T1000 (cell line): ENCODE measurements around the gene LHFPL2.

Experiments
- DNase-seq: peaks from one replicate; lab custom pipeline; 2025; ENCODE audit warnings: mixed read lengths; lab: John Stamatoyannopoulos, UW

LHFPL2 gene

DNA sequence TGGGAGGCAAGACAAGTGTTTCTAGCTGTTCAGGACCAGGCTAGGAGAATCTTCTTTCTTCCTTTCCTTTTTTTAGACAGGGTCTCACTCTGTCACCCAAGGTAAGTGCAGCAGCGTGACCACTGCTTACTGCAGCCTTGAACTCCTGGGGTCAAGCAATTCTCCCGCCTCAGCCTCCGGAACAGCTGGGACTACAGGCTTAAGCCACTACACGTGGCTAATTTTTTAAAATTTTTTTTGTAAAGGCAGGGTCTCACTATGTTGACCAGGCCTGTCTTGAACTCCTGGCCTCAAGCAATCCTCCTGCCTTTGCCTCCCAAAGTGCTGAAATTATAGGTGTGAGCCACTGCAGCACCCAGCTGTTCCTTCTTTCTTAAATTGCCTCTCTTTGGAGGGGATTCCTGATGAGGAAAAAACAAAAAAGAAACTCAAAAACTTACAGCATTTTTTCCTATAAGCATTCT, 53.1 kb downstream of the LHFPL2 start:
- DNase-seq = no peak

DNA sequence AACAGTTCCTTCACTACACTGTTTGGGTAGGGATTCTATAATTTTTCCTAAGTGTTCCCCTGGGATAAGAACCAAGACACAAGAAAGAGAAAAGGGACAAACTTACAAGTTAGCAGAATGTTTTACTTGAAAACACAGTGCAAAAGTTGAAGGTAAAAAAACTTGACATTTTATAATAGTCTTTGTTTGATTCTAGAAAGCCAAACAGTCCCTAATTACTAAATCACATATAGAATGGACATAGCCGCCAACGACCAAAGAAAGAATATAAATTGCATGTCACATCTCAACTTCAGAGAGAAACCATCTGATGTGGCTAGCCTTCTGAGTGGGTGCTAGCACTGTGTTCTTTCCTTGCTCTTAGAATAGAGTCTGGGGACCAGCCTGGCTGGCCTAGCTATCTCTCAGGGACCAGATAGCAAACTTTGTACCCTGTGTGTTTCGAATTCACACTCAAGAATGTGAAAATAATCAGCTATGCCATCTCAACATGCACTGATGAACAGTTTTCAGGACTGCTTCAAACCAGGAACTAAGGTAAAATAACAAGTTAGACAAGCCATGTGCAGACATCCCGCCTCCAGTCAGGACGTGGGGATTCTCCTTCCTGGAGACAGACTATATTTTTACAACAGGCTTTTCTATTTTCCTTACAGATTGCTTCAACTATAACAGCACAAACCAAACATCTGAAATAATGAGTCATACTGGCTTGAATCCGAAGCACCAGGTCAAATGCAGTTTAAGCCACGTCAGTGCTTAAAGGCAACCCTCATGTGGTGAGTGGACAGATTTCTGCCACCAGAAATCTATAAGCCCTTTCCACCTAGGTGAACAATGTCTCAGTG, 53.7 kb downstream of the LHFPL2 start:
- peak; percentile 34 for DNase-seq

DNA sequence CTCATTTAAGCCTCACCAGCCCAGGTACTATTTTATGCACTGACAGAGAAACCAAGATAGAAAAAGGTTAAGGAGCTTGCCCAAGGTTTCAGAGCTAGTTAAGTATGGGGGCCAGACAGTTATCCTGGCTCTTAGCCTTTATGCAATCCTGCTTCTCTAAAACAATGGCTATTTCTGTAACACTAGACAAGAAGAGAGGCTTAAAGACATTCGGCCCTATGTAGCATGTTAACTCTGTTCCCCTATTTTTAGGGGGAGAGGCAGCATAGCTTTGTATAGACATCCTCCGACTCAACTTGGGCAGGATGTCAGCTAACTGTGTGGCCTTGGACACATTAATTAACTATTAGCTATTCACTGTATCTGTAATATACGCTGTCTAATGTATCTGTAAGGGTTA, 54.6 kb downstream of the LHFPL2 start:
- DNase-seq = no peak

DNA sequence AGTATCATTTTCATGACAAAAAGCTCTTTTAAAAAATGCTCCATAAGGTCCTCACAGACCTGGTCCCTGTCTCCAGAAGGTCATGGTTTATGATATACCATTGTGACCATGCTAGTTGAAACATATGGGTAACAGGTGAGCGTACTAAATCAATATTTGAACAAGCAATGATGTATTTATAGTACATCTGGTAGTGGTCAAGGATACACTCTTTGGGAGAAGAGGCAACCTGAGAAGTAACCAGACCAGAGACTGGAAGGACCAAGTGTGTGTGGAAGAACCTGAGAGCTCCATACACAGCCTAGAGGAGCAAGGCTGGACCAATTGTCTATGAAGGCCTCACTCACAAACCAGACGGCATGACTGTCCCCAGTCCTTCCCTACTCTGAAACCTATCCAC, 55.1 kb downstream of the LHFPL2 start:
- DNase-seq = no peak

DNA sequence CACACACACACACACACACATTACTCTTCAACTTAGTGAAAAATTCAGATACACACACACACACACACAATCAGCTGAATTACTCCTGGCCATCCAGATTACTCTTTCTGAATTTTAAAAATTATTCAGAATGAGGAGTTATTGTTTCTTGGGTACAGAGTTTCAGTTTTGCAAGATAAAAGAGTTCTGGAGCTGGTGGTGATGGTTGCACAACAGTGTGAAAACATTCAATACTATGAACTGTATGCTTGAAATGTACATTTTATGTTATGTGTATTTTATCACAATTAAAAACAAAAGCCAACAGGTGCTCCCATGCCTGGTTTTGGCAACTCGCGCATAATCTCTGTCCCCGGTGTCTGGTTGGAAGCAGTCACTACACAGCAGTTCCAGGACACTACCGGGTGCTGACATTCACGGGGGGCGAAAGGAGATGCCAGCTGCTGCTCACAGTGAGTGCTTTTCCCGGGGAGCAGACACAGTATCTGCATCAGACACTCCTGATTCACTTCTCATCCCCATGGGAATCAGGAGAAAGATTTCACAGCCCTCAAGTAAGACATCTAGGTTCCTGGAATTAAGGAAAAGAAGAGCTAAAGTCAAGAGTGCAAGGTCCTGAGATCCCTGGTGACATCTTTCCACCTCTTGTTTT, 55.7 kb downstream of the LHFPL2 start:
- DNase-seq = no peak

DNA sequence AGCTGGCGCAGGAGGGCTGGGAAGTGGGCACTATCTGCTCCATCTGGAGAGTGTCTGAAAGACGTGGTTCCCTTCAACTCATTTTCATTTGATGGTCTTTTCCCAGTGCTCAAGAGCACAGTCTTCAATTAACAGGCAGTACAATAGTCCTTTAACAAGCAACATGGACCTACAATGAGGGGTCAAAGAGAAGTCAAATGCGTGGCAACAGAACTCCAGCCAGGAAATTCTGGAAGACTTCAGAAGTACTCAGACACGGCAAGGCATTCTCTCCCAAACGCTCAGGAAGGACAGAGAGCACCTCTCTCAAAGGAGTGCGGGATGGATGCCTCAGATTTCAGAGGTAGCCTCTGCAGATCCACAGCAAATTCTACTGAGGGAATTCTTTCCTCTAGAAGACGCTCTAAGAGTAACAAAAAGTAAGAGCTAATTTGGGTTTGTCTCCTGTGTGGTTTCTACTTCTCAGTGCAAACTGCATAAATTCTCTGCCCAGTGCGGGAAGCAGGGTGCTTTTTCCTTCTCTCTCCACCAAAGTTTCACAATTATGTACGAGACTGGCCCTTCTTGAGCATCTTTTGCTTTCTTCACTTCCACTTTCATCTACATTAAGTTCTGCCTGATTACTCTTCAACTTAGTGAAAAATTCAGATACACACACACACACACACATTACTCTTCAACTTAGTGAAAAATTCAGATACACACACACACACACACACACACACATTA, 56.4 kb downstream of the LHFPL2 start:
- no peak for DNase-seq

DNA sequence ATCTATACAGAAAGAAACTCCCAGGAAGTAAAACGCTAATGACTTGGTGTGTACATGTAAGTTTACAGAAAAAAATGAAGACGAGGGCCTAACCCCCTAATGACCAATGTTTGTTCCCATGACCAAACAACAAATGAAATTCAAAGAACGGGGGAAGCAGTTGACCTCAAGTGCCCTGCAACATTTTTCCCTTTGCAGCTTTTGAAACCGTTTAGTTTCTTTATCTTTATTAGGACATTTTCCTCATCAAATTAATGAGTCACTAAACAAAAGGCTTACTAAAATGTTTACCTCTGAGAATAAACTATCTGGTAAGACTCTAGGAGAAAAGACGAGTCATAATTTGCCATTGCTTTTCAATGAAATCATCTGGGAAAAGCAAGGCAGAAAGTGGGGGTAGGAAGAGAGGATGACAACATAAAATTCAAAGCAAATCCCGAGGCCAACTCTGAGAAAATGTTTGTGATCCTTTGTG, 57.4 kb downstream of the LHFPL2 start:
- peak; percentile 27 for DNase-seq

DNA sequence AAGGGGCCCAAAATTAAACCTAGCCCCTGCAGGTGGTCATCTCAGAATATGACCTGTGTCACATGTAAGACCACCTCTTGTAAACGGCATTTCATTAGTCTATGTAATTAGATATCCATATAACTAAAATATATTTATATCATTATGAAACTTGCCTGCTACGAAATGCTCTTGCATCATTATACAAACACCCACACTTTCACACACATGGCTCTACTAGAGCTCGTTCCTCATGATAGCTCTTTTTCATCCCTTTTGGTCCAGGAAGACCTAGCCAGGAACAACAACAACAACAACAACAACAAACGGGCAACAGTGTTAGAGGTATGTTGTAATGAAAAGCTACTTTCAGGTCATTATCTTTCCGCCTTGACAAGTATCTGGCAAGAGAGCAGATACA, 58.6 kb downstream of the LHFPL2 start:
- DNase-seq = no peak

DNA sequence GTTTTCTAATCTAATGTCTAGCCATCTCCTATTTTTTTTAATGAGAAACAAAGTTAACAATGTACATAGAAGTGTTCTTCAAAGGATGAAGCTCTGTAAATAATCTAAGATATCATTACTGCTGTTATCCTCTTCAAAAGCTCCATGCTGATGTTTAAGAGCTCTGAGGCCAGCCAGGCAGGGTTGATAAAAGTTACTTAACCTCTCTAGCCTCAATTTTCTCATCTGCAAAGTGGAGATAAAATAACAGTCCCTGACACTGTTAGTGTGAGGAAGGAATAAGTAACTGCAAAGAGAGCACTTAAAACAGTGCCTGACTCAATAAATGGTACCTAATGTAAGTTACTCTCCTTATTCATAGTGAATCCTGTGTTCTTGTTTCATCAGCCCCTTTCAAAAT, 60.1 kb downstream of the LHFPL2 start:
- no peak for DNase-seq

DNA sequence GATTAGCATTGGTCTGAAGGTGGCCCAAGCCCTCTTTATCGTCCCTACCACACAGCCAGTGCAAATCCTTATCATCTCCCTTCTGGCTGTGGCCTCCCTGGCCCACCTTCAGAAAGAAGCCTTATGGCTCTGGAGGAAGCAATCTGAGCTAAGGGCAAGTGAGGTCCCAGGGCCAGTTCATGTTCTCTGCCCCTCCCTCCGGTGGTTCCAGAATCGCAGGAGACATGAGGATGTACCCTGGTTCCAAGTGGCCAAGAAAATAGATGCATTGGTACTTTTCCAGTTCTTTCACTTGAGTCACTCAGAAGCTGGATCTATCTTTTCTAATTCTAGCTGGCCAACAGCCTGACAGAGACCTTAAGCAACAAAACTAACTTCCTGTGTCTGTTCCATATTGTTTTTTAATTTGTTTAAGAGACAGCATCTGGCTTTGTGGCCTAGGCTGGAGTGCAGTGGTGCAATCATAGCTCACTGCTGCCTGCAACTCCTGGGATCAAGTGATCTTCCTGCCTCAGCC, 60.7 kb downstream of the LHFPL2 start:
- no peak for DNase-seq

DNA sequence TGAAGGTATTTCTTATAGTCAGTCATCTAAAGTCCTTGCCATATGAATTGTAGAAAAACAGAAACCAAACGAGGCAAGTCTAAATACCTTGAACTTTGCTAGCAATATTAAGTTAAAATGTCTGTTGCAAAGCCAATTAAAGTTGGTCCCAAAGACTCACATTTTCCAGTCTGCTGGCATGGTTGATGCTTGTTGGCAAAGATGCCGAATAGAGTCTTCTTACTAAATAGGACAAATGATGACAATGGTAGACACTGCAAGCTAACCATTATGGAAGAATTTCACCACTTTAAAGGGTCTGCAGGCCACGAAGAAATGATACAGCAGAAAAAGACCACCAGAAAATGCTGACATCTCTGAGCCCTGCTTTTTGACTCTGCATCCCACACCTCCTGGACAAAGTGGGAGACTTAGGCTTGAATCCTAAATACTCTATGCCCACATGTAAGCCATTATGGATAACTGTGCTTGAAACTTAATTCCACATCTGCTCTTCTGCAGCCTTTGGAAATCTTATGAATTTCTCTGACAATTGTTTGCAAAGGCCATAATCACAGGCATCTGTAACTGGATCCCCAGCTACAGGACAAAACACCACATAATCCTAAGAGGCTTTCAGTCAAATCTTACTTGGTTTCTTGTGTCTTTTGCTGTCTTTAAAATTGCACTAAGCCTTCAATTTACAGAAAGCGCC, 61.3 kb downstream of the LHFPL2 start:
- no peak for DNase-seq

DNA sequence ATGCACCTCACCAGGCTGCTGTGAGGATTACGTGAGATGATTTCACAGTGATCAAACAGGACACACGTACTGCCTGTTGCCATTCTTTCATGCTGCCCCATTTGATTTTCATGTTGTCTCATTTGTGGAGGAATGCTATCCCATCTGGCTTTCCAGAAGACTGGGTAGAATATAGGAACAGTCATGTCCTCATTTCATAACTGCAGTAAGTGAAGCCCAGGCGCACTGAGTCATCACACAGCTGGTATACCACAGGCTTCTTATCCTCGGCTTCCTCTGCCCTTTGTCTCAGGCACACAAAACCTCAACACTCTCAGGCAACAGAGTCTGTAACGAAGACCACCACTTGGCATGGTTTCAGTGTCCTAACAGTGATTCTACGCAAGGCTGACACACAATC, 62.3 kb downstream of the LHFPL2 start:
- peak; percentile 69 for DNase-seq

DNA sequence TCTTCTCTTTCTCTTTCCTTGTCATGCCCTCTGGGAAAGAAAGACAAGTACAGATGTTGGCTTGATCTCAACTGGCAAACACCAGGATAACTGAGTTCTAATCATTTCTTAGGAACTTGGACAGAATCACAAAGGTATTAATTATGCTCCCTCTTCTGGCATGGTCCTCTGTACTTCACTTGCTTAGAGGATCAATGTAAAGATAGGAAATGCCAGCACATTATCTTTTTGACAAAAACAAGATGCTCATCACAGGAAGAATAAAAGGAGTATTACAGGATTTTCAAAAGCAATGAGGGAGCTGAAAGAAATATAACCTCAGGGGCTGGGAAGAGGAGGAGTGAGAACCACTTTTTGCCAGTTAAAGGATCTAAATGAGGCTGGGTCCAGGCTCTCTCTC, 70.6 kb downstream of the LHFPL2 start:
- DNase-seq = no peak

DNA sequence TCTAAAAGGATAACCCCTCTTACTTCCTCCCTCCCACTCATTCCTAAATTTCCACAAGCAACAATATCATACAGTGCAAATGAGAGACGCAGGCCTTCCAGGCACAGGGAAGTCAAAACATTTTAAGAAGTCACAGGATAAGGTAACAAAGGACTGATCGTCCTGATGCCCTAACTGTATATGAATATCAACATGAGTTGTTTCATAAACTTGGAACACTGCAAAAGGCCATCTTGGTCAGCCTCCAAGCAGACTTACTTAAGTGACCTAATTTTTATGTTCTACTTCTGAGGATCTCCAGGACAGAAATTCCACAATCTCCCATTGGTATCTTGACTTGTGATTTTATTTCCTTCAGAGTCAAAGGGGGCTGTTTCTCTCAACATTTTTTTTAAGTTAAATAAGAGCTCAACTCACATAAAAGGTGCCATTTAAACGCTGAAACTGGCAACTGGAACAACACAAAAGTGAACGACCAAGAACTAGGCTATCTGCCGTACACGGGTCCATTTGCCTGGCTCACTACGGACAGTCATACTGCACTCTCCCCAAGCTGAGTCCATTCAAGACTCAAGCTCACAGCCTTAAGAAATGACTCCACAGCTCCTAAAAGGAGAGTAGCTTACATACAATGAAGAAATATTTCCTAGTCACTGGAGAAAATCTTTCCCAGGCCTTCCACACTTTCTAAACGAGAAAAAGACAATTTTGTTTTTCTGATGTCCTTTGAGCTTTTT, 71.3 kb downstream of the LHFPL2 start:
- no peak for DNase-seq

DNA sequence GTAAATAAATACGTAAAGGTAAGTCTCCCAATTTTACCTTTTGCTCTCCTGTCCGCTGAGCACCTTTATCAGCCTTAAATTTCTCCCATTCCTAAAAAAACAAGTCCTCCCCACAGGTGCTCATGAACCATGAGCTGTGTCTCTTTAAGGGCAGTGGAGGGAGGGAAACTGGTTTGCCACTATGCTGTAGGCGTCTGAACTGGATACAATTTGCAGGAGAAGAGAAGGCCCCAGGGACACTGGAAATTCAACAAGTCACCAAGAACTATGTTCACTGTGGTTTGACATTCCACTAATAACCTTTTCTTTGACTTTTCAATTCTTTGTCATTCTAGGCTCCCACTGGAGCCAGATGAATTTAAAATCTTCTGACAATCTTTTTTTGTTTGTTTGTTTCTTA, 72.2 kb downstream of the LHFPL2 start:
- no peak for DNase-seq

DNA sequence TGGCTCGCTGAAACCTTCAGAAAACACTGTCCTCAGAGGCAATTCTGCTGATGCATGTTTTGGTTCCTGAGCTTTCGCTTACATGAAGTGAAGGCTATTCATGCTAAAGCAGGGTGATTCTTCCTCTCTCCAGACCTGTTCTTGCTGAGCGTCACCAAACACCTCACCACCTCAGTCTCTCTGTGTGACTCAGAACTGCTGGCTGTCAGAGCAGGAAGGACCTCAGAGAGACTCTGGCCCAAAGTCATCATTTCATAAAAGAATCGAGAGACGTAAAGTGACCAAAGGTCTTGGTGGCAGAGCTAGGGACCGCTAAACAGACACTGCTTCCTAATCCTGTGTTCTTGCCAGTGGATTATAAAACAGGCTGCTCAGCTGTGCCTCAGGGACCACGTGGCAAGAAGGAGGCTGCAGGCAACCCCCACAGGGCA, 73.8 kb downstream of the LHFPL2 start:
- no peak for DNase-seq

DNA sequence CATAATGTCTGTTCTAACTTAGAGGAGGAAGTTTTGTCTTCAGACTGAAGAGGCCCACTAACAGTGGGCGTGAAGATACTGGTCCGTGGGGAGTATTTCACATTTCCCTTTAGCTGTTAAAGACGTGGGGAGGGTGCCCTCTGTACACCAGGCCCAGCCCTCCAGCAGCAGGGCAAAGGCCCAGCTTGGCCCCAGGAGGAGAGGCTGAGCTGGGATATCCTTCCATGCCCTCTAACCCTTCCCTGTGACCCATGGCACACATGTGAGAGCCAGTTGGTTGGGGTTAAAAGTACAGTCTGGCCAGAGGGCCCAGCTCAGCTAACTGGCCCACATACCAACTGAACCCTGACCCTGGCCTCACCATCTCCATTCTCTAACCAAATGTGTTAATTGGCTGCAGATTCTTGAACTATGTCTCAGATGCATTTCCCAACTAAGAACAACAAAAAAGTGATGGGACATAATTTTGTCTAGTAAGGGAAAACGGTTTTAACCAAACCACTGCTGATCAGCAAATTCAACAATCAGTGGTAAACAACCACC, 74.4 kb downstream of the LHFPL2 start:
- no peak for DNase-seq

DNA sequence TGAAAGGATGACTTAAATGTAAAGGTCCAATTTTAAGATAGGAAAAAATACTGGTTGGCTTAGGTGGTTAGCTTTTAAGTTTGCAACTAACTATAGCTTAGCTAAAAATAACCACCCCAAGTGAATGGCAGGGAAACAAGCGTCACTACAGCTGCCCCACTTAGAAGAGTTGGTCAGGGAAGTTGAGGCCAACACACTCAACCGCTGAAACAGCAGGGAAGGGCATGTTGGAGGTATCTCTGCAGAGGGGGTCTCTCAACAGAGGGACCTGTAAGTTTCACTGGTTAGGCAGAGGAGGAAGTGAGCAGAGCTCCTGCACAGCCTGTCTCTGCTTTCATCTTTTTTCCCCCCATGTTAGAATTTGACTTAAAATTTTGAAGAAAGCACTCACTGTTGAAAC, 75.3 kb downstream of the LHFPL2 start:
- no peak for DNase-seq

DNA sequence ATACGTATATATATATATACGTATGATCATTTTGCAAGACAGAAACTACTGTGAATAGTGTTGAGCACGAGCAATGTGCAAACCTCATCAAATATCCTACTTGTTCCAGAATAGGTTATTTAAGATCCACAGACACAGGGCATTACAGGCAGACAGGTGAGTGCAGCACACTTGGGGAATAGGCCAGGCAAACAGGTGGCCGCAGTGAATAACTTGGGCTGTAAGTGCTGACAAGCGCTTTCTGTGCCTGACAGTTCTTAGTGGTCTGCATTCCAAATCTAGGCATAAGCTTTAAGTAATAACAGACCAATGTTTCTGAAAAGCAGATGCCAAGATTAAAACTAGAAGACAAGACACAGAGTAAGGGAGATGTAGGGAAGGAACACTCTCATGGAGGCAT, 77.9 kb downstream of the LHFPL2 start:
- DNase-seq = no peak

DNA sequence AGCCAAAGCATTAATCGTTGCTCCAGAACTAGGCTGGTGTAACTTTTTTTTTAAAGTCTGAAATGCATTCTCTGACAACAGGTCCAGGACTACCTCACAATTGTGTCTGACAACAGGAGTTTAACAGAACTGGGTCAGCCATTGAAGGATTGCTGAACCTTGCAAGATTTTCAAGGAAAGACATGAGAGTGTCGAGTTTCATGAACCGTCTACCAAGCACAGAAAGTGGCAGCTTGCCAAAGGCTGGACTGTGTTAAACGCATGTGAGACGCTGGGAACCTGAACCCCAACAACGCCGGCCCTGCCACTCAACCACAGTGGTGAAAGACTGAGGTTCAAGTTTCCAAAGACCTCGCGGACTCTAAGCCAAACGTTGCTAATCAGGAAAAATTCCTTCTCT, 79.1 kb downstream of the LHFPL2 start:
- no peak for DNase-seq

DNA sequence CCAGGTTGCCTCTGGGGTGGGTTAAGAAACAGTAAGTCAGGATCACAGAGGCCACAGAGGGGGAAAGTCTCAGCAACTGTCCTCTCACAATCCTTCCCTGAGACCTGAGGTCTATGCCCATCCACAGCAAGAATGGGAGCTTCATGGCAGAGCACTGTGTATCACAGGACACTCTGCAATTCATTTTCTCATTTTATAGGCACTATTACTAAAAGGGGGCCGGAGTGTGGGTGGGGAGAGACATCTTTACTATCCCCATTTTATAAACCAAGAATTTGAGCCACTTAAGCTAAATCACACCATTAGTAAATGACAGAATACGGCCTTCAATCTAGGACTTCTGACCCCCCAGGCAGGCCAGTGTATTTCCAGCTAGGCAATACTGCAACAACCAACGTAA, 79.9 kb downstream of the LHFPL2 start:
- DNase-seq = no peak
